ENCODE measurements around the gene RYR2.
A peak's percentile ranks its signal among the peaks of the same experiment; 100 is the strongest.

Gene RYR2

GRCh38 chr1:237041461-237041794 lies 556 bp upstream of the RYR2 start:
- no peak for TF ChIP-seq CTCF (IDR thresholded peaks at IDR 0.05; ENCODE audit: extremely low read depth, missing control alignments)
- DNase-seq (ENCODE audit: low spot score) = no peak

- no peak for DNase-seq (ENCODE audit: low spot score)
- no peak for TF ChIP-seq CTCF (IDR thresholded peaks at IDR 0.05; ENCODE audit: extremely low read depth, missing control alignments)
These were observed 525 bp downstream of the RYR2 start for GRCh38 chr1:237042526-237042891.

GRCh38 chr1:237042892-237043576 lies 1.1 kb downstream of the RYR2 start:
- peak; percentile 29 for DNase-seq (ENCODE audit: low spot score)
- no peak for TF ChIP-seq CTCF (IDR thresholded peaks at IDR 0.05; ENCODE audit: extremely low read depth, missing control alignments)

GRCh38 chr1:237043846-237044636 lies 2.1 kb downstream of the RYR2 start:
- no peak for DNase-seq (ENCODE audit: low spot score)
- no peak for TF ChIP-seq CTCF (IDR thresholded peaks at IDR 0.05; ENCODE audit: extremely low read depth, missing control alignments)

GRCh38 chr1:237045278-237046016 lies 3.5 kb downstream of the RYR2 start:
- no peak for DNase-seq (ENCODE audit: low spot score)
- no peak for TF ChIP-seq CTCF (IDR thresholded peaks at IDR 0.05; ENCODE audit: extremely low read depth, missing control alignments)

- no peak for DNase-seq (ENCODE audit: low spot score)
- no peak for TF ChIP-seq CTCF (IDR thresholded peaks at IDR 0.05; ENCODE audit: extremely low read depth, missing control alignments)
These were observed 6.8 kb downstream of the RYR2 start for GRCh38 chr1:237048803-237049202.

- no peak for TF ChIP-seq CTCF (IDR thresholded peaks at IDR 0.05; ENCODE audit: extremely low read depth, missing control alignments)
- no peak for DNase-seq (ENCODE audit: low spot score)
These were observed 8.2 kb downstream of the RYR2 start for GRCh38 chr1:237050185-237050584.
